ENCODE results near the gene CSMD2.

- TF ChIP-seq CTCF (IDR thresholded peaks at IDR 0.05; ENCODE audit: low read length) = no peak
- no peak for TF ChIP-seq EZH2 (optimal IDR thresholded peaks at IDR 0.05; ENCODE audit: low read depth, low read length)
- no peak for TF ChIP-seq EZH2phosphoT487 (IDR thresholded peaks at IDR 0.05; ENCODE audit: low read length)
These were observed 557.5 kb downstream of the CSMD2 start for GRCh38 chr1:33607444-33608005.

Measured in MM.1S (cell line).